ENCODE data around the gene SPPL2C.

SPPL2C gene

DNA sequence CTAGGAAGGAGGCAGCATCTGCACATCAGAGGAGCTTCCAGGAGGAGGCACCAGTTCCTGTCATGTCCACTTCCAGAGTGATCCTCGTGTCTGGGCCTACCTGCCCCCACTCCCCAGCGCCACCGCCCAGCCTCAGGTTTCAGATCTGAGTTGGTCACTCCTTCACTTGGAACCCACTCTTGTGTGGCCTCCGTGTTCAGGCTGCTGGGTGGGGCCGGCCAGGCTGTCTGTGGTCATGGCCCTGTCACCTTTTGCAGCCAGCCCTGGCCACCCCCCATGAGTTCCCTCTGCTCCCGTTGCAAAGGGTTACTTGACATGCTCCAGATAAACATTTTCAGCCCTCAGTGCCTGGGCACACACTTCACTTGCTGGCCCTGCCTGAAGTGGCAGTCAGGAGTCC is 26.6 kb upstream of the SPPL2C start:
- Histone ChIP-seq H3K27ac (ENCODE audit: low read depth, low read length) (no peak overlapping the region), H3K4me1 (ENCODE audit: control insufficient read depth in 1 of 2, insufficient read depth in 2 of 2, low read length in 2 of 2) (no peaks in the 10 kb centered on the region), H3K27me3 (ENCODE audit: control insufficient read depth in 1 of 2, insufficient read depth in 2 of 2, low read length in 2 of 2) (no peaks in the 10 kb centered on the region), H3K4me3 (ENCODE audit: low read depth in 1 of 2, low read length in 2 of 2) (no peak overlapping the region), H3K36me3 (ENCODE audit: control insufficient read depth in 1 of 2, insufficient read depth in 2 of 2, low read length in 2 of 2) (no peaks in the 10 kb centered on the region), H3K9ac (ENCODE audit: low read depth in 1 of 2, low read length in 2 of 2) (no peak overlapping the region), H3K9me3 (ENCODE audit: control insufficient read depth in 1 of 2, low read length in 2 of 2) (no peaks in the 10 kb centered on the region)

- Histone ChIP-seq H3K27me3 (ENCODE audit: control insufficient read depth in 1 of 2, insufficient read depth in 2 of 2, low read length in 2 of 2) (no peaks in the 10 kb centered on the region), H3K4me3 (ENCODE audit: low read depth in 1 of 2, low read length in 2 of 2) (no peak overlapping the region), H3K9me3 (ENCODE audit: control insufficient read depth in 1 of 2, low read length in 2 of 2) (no peaks in the 10 kb centered on the region), H3K36me3 (ENCODE audit: control insufficient read depth in 1 of 2, insufficient read depth in 2 of 2, low read length in 2 of 2) (no peaks in the 10 kb centered on the region), H3K9ac (ENCODE audit: low read depth in 1 of 2, low read length in 2 of 2) (no peak overlapping the region), H3K4me1 (ENCODE audit: control insufficient read depth in 1 of 2, insufficient read depth in 2 of 2, low read length in 2 of 2) (no peaks in the 10 kb centered on the region), H3K27ac (ENCODE audit: low read depth, low read length) (no peak overlapping the region)
Observed at GRCh38 chr17:45818699-45819098, 26.0 kb upstream of the SPPL2C start.

DNA sequence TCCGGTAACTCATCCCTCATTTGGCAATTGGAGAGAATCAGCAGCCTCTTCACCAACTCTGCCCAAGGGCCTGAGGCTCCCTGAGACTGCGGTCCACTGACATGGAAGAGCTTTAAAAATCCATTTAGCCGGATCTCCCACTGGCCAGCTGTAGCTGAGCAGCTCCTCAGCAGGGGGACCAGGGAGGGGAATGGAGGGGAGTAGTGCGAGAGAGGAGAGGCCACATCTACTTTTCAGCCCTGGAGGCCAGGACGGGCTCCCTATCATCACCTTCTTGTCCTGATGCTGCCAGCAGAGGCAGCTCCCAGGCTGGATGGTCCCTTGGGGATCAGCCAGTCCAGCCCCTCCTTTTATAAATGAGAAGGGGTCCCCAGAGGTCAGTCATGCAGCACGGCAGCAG is 25.0 kb upstream of the SPPL2C start:
- Histone ChIP-seq H3K27ac (ENCODE audit: low read depth, low read length) (no peak overlapping the region), H3K36me3 (ENCODE audit: control insufficient read depth in 1 of 2, insufficient read depth in 2 of 2, low read length in 2 of 2) (no peaks in the 10 kb centered on the region), H3K4me3 (ENCODE audit: low read depth in 1 of 2, low read length in 2 of 2) (no peak overlapping the region), H3K4me1 (ENCODE audit: control insufficient read depth in 1 of 2, insufficient read depth in 2 of 2, low read length in 2 of 2) (no peaks in the 10 kb centered on the region), H3K27me3 (ENCODE audit: control insufficient read depth in 1 of 2, insufficient read depth in 2 of 2, low read length in 2 of 2) (no peaks in the 10 kb centered on the region), H3K9me3 (ENCODE audit: control insufficient read depth in 1 of 2, low read length in 2 of 2) (no peaks in the 10 kb centered on the region), H3K9ac (ENCODE audit: low read depth in 1 of 2, low read length in 2 of 2) (no peak overlapping the region)

DNA sequence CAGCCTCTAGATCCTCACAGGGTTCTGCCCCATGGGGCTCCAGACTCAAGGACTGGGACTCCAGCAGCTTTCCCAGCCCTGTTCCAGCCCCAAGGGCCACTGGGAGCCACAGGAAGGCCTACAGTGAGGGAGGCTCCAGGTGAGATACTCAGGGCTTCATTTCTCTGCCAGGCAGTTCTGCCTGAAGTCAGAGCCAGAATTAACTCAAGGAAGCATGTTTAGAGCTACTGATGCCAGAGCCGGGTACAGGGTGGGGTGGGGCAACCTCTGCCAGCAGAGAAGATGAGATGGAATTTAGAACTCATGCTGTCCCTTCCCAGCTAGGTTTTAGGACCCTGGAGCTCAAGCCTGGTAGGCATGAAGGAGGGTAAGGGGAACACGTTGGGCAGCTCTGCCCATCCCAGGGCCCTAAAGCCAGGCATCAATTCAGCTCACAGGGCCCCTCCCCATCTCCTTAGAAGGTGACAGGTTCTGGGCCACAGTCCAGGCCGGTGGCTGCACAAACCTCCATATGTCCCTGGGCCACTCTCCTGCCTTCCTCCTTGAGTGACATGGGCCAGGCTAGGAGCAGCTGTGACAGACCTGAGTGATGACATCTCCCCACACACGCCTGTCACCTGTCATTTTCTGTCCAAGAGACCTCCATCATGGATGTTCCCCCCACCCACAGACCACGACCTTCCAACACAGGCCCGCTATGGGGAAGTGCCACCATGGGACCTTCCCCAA is 24.5 kb upstream of the SPPL2C start:
- H3K4me1 ChIP-seq (ENCODE audit: control insufficient read depth in 1 of 2, insufficient read depth in 2 of 2, low read length in 2 of 2), result no peaks in the 10 kb centered on the region
- no peaks in the 10 kb centered on the region for H3K36me3 ChIP-seq (ENCODE audit: control insufficient read depth in 1 of 2, insufficient read depth in 2 of 2, low read length in 2 of 2)
- H3K9ac ChIP-seq (ENCODE audit: low read depth in 1 of 2, low read length in 2 of 2), result no peak overlapping the region
- H3K27me3 ChIP-seq (ENCODE audit: control insufficient read depth in 1 of 2, insufficient read depth in 2 of 2, low read length in 2 of 2), result no peaks in the 10 kb centered on the region
- no peak overlapping the region for H3K27ac ChIP-seq (ENCODE audit: low read depth, low read length)
- H3K4me3 ChIP-seq (ENCODE audit: low read depth in 1 of 2, low read length in 2 of 2), result no peak overlapping the region
- H3K9me3 ChIP-seq (ENCODE audit: control insufficient read depth in 1 of 2, low read length in 2 of 2), result no peaks in the 10 kb centered on the region

DNA sequence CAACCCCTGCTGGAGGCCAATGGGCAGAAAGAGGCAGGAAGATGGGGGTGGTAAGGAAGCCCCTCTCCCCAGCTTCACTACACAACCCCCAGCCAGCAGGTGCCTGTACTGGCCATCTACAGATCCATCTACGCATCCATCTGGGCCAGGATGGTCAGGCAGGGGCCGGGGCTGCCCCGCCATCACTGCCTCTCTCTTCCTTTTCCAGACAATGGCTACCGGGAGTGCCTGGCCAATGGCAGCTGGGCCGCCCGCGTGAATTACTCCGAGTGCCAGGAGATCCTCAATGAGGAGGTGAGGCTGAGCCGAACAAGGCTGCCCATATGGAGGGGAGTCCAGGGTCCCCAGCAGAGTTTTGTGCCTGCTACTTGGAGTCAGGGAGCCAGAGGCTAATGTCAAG is 23.5 kb upstream of the SPPL2C start:
- Histone ChIP-seq H3K9ac (ENCODE audit: low read depth in 1 of 2, low read length in 2 of 2) (no peak overlapping the region), H3K27ac (ENCODE audit: low read depth, low read length) (no peak overlapping the region), H3K4me3 (ENCODE audit: low read depth in 1 of 2, low read length in 2 of 2) (no peak overlapping the region), H3K27me3 (ENCODE audit: control insufficient read depth in 1 of 2, insufficient read depth in 2 of 2, low read length in 2 of 2) (no peaks in the 10 kb centered on the region), H3K4me1 (ENCODE audit: control insufficient read depth in 1 of 2, insufficient read depth in 2 of 2, low read length in 2 of 2) (no peaks in the 10 kb centered on the region), H3K9me3 (ENCODE audit: control insufficient read depth in 1 of 2, low read length in 2 of 2) (no peaks in the 10 kb centered on the region), H3K36me3 (ENCODE audit: control insufficient read depth in 1 of 2, insufficient read depth in 2 of 2, low read length in 2 of 2) (no peaks in the 10 kb centered on the region)

GRCh38 chr17:45823598-45823997 is 21.1 kb upstream of the SPPL2C start:
- Histone ChIP-seq H3K4me3 (ENCODE audit: low read depth in 1 of 2, low read length in 2 of 2) (no peak overlapping the region), H3K9me3 (ENCODE audit: control insufficient read depth in 1 of 2, low read length in 2 of 2) (no peaks in the 10 kb centered on the region), H3K27ac (ENCODE audit: low read depth, low read length) (no peak overlapping the region), H3K9ac (ENCODE audit: low read depth in 1 of 2, low read length in 2 of 2) (no peak overlapping the region), H3K36me3 (ENCODE audit: control insufficient read depth in 1 of 2, insufficient read depth in 2 of 2, low read length in 2 of 2) (no peaks in the 10 kb centered on the region), H3K4me1 (ENCODE audit: control insufficient read depth in 1 of 2, insufficient read depth in 2 of 2, low read length in 2 of 2) (no peaks in the 10 kb centered on the region), H3K27me3 (ENCODE audit: control insufficient read depth in 1 of 2, insufficient read depth in 2 of 2, low read length in 2 of 2) (no peaks in the 10 kb centered on the region)

GRCh38 chr17:45824475-45824874 is 20.2 kb upstream of the SPPL2C start:
- no peaks in the 10 kb centered on the region for H3K36me3 ChIP-seq (ENCODE audit: control insufficient read depth in 1 of 2, insufficient read depth in 2 of 2, low read length in 2 of 2)
- no peak overlapping the region for H3K4me3 ChIP-seq (ENCODE audit: low read depth in 1 of 2, low read length in 2 of 2)
- no peaks in the 10 kb centered on the region for H3K9me3 ChIP-seq (ENCODE audit: control insufficient read depth in 1 of 2, low read length in 2 of 2)
- H3K9ac ChIP-seq (ENCODE audit: low read depth in 1 of 2, low read length in 2 of 2), result no peak overlapping the region
- no peaks in the 10 kb centered on the region for H3K4me1 ChIP-seq (ENCODE audit: control insufficient read depth in 1 of 2, insufficient read depth in 2 of 2, low read length in 2 of 2)
- H3K27ac ChIP-seq (ENCODE audit: low read depth, low read length), result no peak overlapping the region
- peaks cover 0 to 2% of the 10 kb centered on the region in 2 donors for H3K27me3 ChIP-seq (ENCODE audit: control insufficient read depth in 1 of 2, insufficient read depth in 2 of 2, low read length in 2 of 2)

DNA sequence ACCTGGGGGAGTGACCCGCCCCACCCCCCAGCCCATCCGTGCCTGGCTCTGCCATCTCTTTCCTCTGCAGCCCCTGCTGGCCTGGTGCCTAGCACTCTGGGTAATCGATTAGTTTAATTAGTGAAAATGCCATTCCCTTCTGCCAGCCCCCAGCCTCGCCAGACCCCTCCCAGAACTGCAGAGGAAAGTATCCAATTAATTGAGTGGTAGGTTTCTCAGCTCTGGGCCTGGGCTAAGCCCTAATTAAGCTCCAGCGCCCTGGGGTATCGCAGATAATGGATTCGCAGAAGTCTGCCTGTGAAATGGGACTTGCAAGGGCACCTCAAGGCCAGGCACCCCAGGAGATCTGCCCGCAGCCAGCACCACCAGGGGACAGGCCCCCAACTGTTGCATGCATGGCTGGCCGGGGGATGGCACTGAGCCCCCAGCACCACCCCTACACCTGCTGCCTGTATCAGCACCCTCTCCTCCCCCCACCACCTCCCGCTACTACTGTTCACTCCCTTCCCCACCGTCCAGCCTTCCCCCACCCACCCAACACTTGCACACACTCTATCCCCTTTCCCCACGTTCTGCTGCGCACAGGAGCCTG is 19.7 kb upstream of the SPPL2C start:
- H3K4me1 ChIP-seq (ENCODE audit: control insufficient read depth in 1 of 2, insufficient read depth in 2 of 2, low read length in 2 of 2), result no peaks in the 10 kb centered on the region
- no peak overlapping the region for H3K9ac ChIP-seq (ENCODE audit: low read depth in 1 of 2, low read length in 2 of 2)
- H3K4me3 ChIP-seq (ENCODE audit: low read depth in 1 of 2, low read length in 2 of 2), result no peak overlapping the region
- no peaks in the 10 kb centered on the region for H3K9me3 ChIP-seq (ENCODE audit: control insufficient read depth in 1 of 2, low read length in 2 of 2)
- no peak overlapping the region for H3K27ac ChIP-seq (ENCODE audit: low read depth, low read length)
- peaks cover 0 to 5% of the 10 kb centered on the region in 2 donors for H3K27me3 ChIP-seq (ENCODE audit: control insufficient read depth in 1 of 2, insufficient read depth in 2 of 2, low read length in 2 of 2)
- H3K36me3 ChIP-seq (ENCODE audit: control insufficient read depth in 1 of 2, insufficient read depth in 2 of 2, low read length in 2 of 2), result no peaks in the 10 kb centered on the region

DNA sequence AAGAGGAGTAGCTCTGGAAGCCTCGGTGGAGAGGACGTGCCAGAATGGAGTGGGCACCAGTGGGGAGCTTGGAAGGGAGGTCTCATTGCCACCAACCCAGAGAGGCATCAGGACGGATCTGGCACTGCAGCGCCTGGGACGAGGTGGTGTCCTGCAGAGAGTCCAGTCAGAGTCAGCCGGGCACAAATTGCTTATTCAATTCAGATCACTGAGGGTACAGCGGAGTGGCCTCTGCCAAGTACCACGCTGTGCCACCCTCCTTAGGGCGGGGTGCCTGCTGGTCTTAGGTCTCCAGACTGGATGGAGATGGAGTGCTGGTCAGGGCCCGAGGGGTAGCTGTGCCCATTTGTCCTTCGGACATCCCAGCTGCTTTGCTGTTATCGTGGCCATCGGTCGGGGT is 18.9 kb upstream of the SPPL2C start:
- H3K27ac ChIP-seq (ENCODE audit: low read depth, low read length), result no peak overlapping the region
- H3K9ac ChIP-seq (ENCODE audit: low read depth in 1 of 2, low read length in 2 of 2), result no peak overlapping the region
- H3K9me3 ChIP-seq (ENCODE audit: control insufficient read depth in 1 of 2, low read length in 2 of 2), result no peaks in the 10 kb centered on the region
- H3K27me3 ChIP-seq (ENCODE audit: control insufficient read depth in 1 of 2, insufficient read depth in 2 of 2, low read length in 2 of 2), result peaks cover 0 to 7% of the 10 kb centered on the region in 2 donors
- H3K4me3 ChIP-seq (ENCODE audit: low read depth in 1 of 2, low read length in 2 of 2), result no peak overlapping the region
- no peaks in the 10 kb centered on the region for H3K36me3 ChIP-seq (ENCODE audit: control insufficient read depth in 1 of 2, insufficient read depth in 2 of 2, low read length in 2 of 2)
- no peaks in the 10 kb centered on the region for H3K4me1 ChIP-seq (ENCODE audit: control insufficient read depth in 1 of 2, insufficient read depth in 2 of 2, low read length in 2 of 2)

GRCh38 chr17:45826919-45827588 is 17.6 kb upstream of the SPPL2C start:
- no peak overlapping the region for H3K4me3 ChIP-seq (ENCODE audit: low read depth in 1 of 2, low read length in 2 of 2)
- no peak overlapping the region for H3K9ac ChIP-seq (ENCODE audit: low read depth in 1 of 2, low read length in 2 of 2)
- peaks cover 0 to 7% of the 10 kb centered on the region in 2 donors for H3K27me3 ChIP-seq (ENCODE audit: control insufficient read depth in 1 of 2, insufficient read depth in 2 of 2, low read length in 2 of 2)
- no peaks in the 10 kb centered on the region for H3K9me3 ChIP-seq (ENCODE audit: control insufficient read depth in 1 of 2, low read length in 2 of 2)
- H3K4me1 ChIP-seq (ENCODE audit: control insufficient read depth in 1 of 2, insufficient read depth in 2 of 2, low read length in 2 of 2), result no peaks in the 10 kb centered on the region
- H3K36me3 ChIP-seq (ENCODE audit: control insufficient read depth in 1 of 2, insufficient read depth in 2 of 2, low read length in 2 of 2), result no peaks in the 10 kb centered on the region
- H3K27ac ChIP-seq (ENCODE audit: low read depth, low read length), result no peak overlapping the region

All from duodenal mucosa (tissue), 2 donors.